K562 (cell line): Measurements from ENCODE around the gene BMF. TPM values are rescaled to one million over a fixed set of nuclear protein-coding genes. Genes with fewer than 3 reads are reported as not detected.

Experiments used
- BCLAF1 ChIP-seq, 2 experiments: fragments of 450-650 bp in 1 of 2; IDR thresholded peaks; 2 replicates each; pipeline ENCODE4 v1.6.1; 2011 to 2017; ENCODE audit warnings: low read depth in 2 of 2, antibody characterized with exemption in 1 of 2, borderline replicate concordance in 1 of 2, low read length in 1 of 2, mild to moderate bottlenecking in 1 of 2, mixed read lengths in 1 of 2; ENCODE audit not compliant: control insufficient read depth in 1 of 2
- ETV6 ChIP-seq, 3 experiments: fragments of 150-350 bp in 1 of 3; sonication (generic) in 1 of 3; formaldehyde crosslinking in 1 of 3; IDR thresholded peaks; 2 replicates each; pipeline versions ENCODE4 v1.6.1 to v1.8.0; 2014 to 2022; ENCODE audit warnings: borderline replicate concordance in 2 of 3, low read depth in 2 of 3, antibody characterized with exemption in 1 of 3, low read length in 1 of 3, mild to moderate bottlenecking in 1 of 3, missing genetic modification reagents in 1 of 3
- FOXO4 ChIP-seq: fragments of 450-650 bp; formaldehyde crosslinking; IDR thresholded peaks from 2 replicates; pipeline ENCODE4 v1.4.0; 2020; ENCODE audit warnings: mild to moderate bottlenecking, moderate library complexity
- PYGO2 ChIP-seq: fragments of 450-650 bp; IDR thresholded peaks from 2 replicates; pipeline ENCODE4 v1.6.1; 2016; ENCODE audit warnings: mild to moderate bottlenecking, missing genetic modification characterization, moderate library complexity, missing compliant biosample characterization
- SIN3A ChIP-seq, 2 experiments: fragments of 150-350 bp in 1 of 2; IDR thresholded peaks; 2 replicates each; pipeline ENCODE4 v1.6.1; 2011 to 2016; ENCODE audit warnings: borderline replicate concordance in 2 of 2, low read depth in 2 of 2, low read length in 2 of 2, mild to moderate bottlenecking in 2 of 2, moderate library complexity in 2 of 2; ENCODE audit not compliant: control insufficient read depth in 1 of 2
- SP1 ChIP-seq: sonication (generic); formaldehyde crosslinking; IDR thresholded peaks from 2 replicates; pipeline ENCODE4 v1.8.1; 2022; ENCODE audit warnings: mild to moderate bottlenecking, missing genetic modification reagents
- TBL1XR1 ChIP-seq, 2 experiments: IDR thresholded peaks; 2 replicates each; pipeline ENCODE4 v1.6.1; 2012; ENCODE audit warnings: improper control_type of control experiment in 2 of 2, low read length in 2 of 2, mild to moderate bottlenecking in 1 of 2
- TSHZ1 ChIP-seq: fragments of 250-450 bp; sonication (Bioruptor Pico); IDR thresholded peaks from 2 replicates; pipeline ENCODE4 v1.4.0; 2020; ENCODE audit warnings: mild to moderate bottlenecking, moderate library complexity
- ZBTB12 ChIP-seq: fragments of 250-450 bp; sonication (Bioruptor Pico); IDR thresholded peaks from 2 replicates; pipeline ENCODE4 v1.4.0; 2020
- ZKSCAN8 ChIP-seq: fragments of 200-800 bp; sonication (Bioruptor generic); IDR thresholded peaks from 2 replicates; pipeline ENCODE4 v1.6.1; 2016; ENCODE audit warnings: missing genetic modification characterization, missing compliant biosample characterization
- ZNF398 ChIP-seq: fragments of 250-450 bp; sonication (Bioruptor Pico); IDR thresholded peaks from 2 replicates; pipeline ENCODE4 v1.8.0; 2021; ENCODE audit warnings: moderate library complexity, mild to moderate bottlenecking, inconsistent platforms
- ZNF766 ChIP-seq: fragments of 200-800 bp; sonication (Bioruptor generic); conservative IDR thresholded peaks from 2 replicates; pipeline ENCODE4 v1.6.1; 2016; ENCODE audit warnings: missing genetic modification characterization, missing compliant biosample characterization
- polyA plus RNA-seq, 8 experiments: library from polyadenylated mRNA; depleted of rRNA in 4 of 8; stranded (reverse) in 5 of 8; unstranded in 3 of 8; fragments of >200 nt; fragmentation: Nextera tagmentation in 2 of 8; fragmentation: Illumina TruSeq in 1 of 8; extraction: Ambion mirVana in 2 of 8; extraction: Trizol in 1 of 8; gene quantifications; 2 replicates each; pipeline versions ENCODE4 v1.2.1 to v1.2.3, GENCODE V29; 2011 to 2014; ENCODE audit warnings: inconsistent platforms in 1 of 8, missing spikeins in 1 of 8
- total RNA-seq, 7 experiments: library from RNA; depleted of rRNA in 6 of 7; stranded (reverse); fragments of >200 nt in 6 of 7; fragmentation: Illumina TruSeq in 2 of 7; extraction: Trizol in 2 of 7; gene quantifications; 2 replicates each; pipeline versions ENCODE4 v1.2.1 to v1.2.3, GENCODE V29; 2011 to 2021; ENCODE audit warnings: low replicate concordance in 1 of 7

Gene BMF
- total and polyA plus RNA-seq, 9 of the 15 experiments (the other 6 are each of a cell fraction or from before 2014, with no cell fraction given) = 0.25 to 0.91 (median 0.59) TPM; not detected in 2

- no peak for TF ChIP-seq BCLAF1 (IDR thresholded peaks at IDR 0.05; ENCODE audit: borderline replicate concordance in 1 of 2, control insufficient read depth in 1 of 2, low read depth in 2 of 2, low read length in 1 of 2)
- no peak for TF ChIP-seq ZBTB12 (CRISPR knock-in tag)
- TF ChIP-seq FOXO4 (CRISPR knock-in tag) = no peak
- TF ChIP-seq ZNF766 (CRISPR knock-in tag) = 0 out of 2 replicates have a peak, but pooled peaks have one; percentile 28
- TF ChIP-seq ETV6 (IDR thresholded peaks at IDR 0.05; ENCODE audit: borderline replicate concordance in 1 of 2, low read depth in 2 of 2, low read length in 1 of 2) = no peak
- no peak for TF ChIP-seq ETV6 (CRISPR knock-in tag; IDR thresholded peaks at IDR 0.05; ENCODE audit: borderline replicate concordance)
- TF ChIP-seq TBL1XR1 (IDR thresholded peaks at IDR 0.05; ENCODE audit: low read length in 2 of 2) = no peak
- no peak for TF ChIP-seq ZNF398 (CRISPR knock-in tag)
- TF ChIP-seq SIN3A (IDR thresholded peaks at IDR 0.05; ENCODE audit: borderline replicate concordance in 2 of 2, control insufficient read depth in 1 of 2, low read depth in 2 of 2, low read length in 2 of 2) = no peak
- no peak for TF ChIP-seq SP1
- no peak for TF ChIP-seq TSHZ1 (CRISPR knock-in tag)
- peak; percentile 40; the same call in 1 of the 2 replicates for TF ChIP-seq ZKSCAN8 (CRISPR knock-in tag)
- TF ChIP-seq PYGO2 (tag) = no peak
Observed at GRCh38 chr15:40075298-40076044, 33.2 kb downstream of the BMF start (continued).
